OCI-M1 (cell line): ENCODE measurements around the gene FBXL7.

Experiments
- DNase-seq: peaks from one replicate; lab custom pipeline; 2025; lab: John Stamatoyannopoulos, UW

FBXL7 gene

GRCh38 chr5:15948190-15948589, 448.2 kb downstream of the FBXL7 start:
- peak; percentile 18 for DNase-seq

GRCh38 chr5:15951126-15951525, 451.1 kb downstream of the FBXL7 start:
- DNase-seq, result no peak

- no peak for DNase-seq
Measured at GRCh38 chr5:15951550-15951949, 451.6 kb downstream of the FBXL7 start.

- no peak for DNase-seq
Measured at GRCh38 chr5:15956622-15957021, 456.6 kb downstream of the FBXL7 start.

- no peak for DNase-seq
Measured at GRCh38 chr5:15957124-15957523, 457.1 kb downstream of the FBXL7 start.

GRCh38 chr5:15959370-15960164, 459.6 kb downstream of the FBXL7 start:
- no peak for DNase-seq

- peak; percentile 24 for DNase-seq
Measured at GRCh38 chr5:15966066-15966640, 466.2 kb downstream of the FBXL7 start.

GRCh38 chr5:15966651-15967050, 466.7 kb downstream of the FBXL7 start:
- DNase-seq, result no peak

- DNase-seq, result no peak
Measured at GRCh38 chr5:15968993-15969392, 469.0 kb downstream of the FBXL7 start.

GRCh38 chr5:15977851-15978250, 477.9 kb downstream of the FBXL7 start:
- DNase-seq, result no peak

GRCh38 chr5:15980835-15981234, 480.9 kb downstream of the FBXL7 start:
- no peak for DNase-seq

GRCh38 chr5:15983392-15983791, 483.4 kb downstream of the FBXL7 start:
- DNase-seq, result peak; percentile 72
